GM12878 (cell line): ENCODE measurements around the gene EEF1AKMT2. TPM values are rescaled to one million over a fixed set of nuclear protein-coding genes. Genes with fewer than 3 reads are reported as not detected.
A peak's percentile ranks its signal among the peaks of the same experiment; 100 is the strongest.

Experiments used
- ATF3 ChIP-seq: IDR thresholded peaks from 2 replicates; pipeline ENCODE4 v1.6.1; 2011; ENCODE audit warnings: low read depth, mild to moderate bottlenecking, low read length, moderate library complexity, borderline replicate concordance; ENCODE audit errors: extremely low read depth
- CREB1 ChIP-seq: IDR thresholded peaks from 2 replicates; pipeline ENCODE4 v1.6.1; 2012; ENCODE audit warnings: low read depth, mild to moderate bottlenecking, inconsistent platforms
- IRF4 ChIP-seq: IDR thresholded peaks from 2 replicates; pipeline ENCODE4 v1.6.1; 2011; ENCODE audit warnings: low read depth, low read length
- NR2F1 ChIP-seq: fragments of 450-650 bp; conservative IDR thresholded peaks from 2 replicates; pipeline ENCODE4 v1.6.1; 2017; ENCODE audit warnings: mild to moderate bottlenecking
- PAX5 ChIP-seq: IDR thresholded peaks from 2 replicates; pipeline ENCODE4 v1.6.1; 2011; ENCODE audit warnings: low read depth, low read length, borderline replicate concordance
- PRDM15 ChIP-seq: fragments of 450-650 bp; formaldehyde crosslinking; IDR thresholded peaks from 2 replicates; pipeline ENCODE4 v1.4.0; 2020; ENCODE audit warnings: mild to moderate bottlenecking, moderate library complexity
- RB1 ChIP-seq: fragments of 450-650 bp; formaldehyde crosslinking; IDR thresholded peaks from 2 replicates; pipeline ENCODE4 v1.6.1; 2017; ENCODE audit warnings: mild to moderate bottlenecking, borderline replicate concordance
- SMAD5 ChIP-seq: IDR thresholded peaks from 2 replicates; pipeline ENCODE4 v1.6.1; 2016; ENCODE audit warnings: antibody characterized with exemption, low read depth
- SREBF1 ChIP-seq: IDR thresholded peaks from 2 replicates; pipeline ENCODE4 v1.6.1; 2012; ENCODE audit warnings: mild to moderate bottlenecking, low read length
- SRF ChIP-seq, 2 experiments: IDR thresholded peaks; 2 replicates each; pipeline ENCODE4 v1.6.1; 2011; ENCODE audit warnings: low read depth in 2 of 2, low read length in 2 of 2, mild to moderate bottlenecking in 1 of 2, moderate library complexity in 1 of 2
- ZBTB33 ChIP-seq: fragments of 450-650 bp; IDR thresholded peaks from 2 replicates; pipeline ENCODE4 v1.6.1; 2017; ENCODE audit warnings: mild to moderate bottlenecking
- ZBTB4 ChIP-seq: fragments of 450-650 bp; formaldehyde crosslinking; IDR thresholded peaks from 2 replicates; pipeline ENCODE4 v1.4.0; 2022; ENCODE audit warnings: mild to moderate bottlenecking, moderate library complexity
- ZNF274 ChIP-seq: IDR thresholded peaks from one replicate; pipeline ENCODE4 v1.8.0; 2011; ENCODE audit not compliant: insufficient read length, insufficient read depth
- ZNF592 ChIP-seq: fragments of 450-650 bp; IDR thresholded peaks from 2 replicates; pipeline ENCODE4 v1.6.1; 2017; ENCODE audit warnings: mild to moderate bottlenecking, moderate library complexity
- polyA plus RNA-seq, 11 experiments: library from polyadenylated mRNA; depleted of rRNA in 4 of 11; unstranded in 6 of 11; stranded (reverse) in 5 of 11; fragments of >200 nt; fragmentation: Nextera tagmentation in 4 of 11; fragmentation: Illumina TruSeq in 1 of 11; extraction: Ambion mirVana in 4 of 11; extraction: Trizol in 1 of 11; gene quantifications; 1 replicate in 1 of 11; 2 replicates in 10 of 11; pipeline versions ENCODE4 v1.2.1 to v1.2.3, GENCODE V29; 2011 to 2016; ENCODE audit warnings: inconsistent platforms in 2 of 11, missing spikeins in 2 of 11, low read depth in 1 of 11
- total RNA-seq, 4 experiments: library from RNA; depleted of rRNA in 3 of 4; stranded (reverse); fragments of >200 nt in 3 of 4; fragmentation: Illumina TruSeq in 1 of 4; extraction: Trizol in 1 of 4; gene quantifications; 2 replicates each; pipeline versions ENCODE4 v1.2.1 to v1.2.3, GENCODE V29; 2013 to 2021

The EEF1AKMT2 gene
- total and polyA plus RNA-seq, 10 of the 15 experiments (the other 5 are each of a cell fraction or from before 2014, with no cell fraction given): 9.1 to 29.3 (median 23.6) TPM

- TF ChIP-seq ZBTB4 (no peak), CREB1 (no peak), ZNF274 (no peak), SMAD5 (no peak), SREBF1 (no peak), ZNF592 (no peak), NR2F1 (0 out of 2 replicates have a peak, but pooled peaks have one; percentile 24), PAX5 (no peak), PRDM15 (no peak), ZBTB33 (peak; percentile 70), SRF (IDR thresholded peaks at IDR 0.05; ENCODE audit: low read depth in 2 of 2, low read length in 2 of 2) (no peak), RB1 (no peak), IRF4 (no peak), ATF3 (no peak)
Observed at GRCh38 chr10:124724279-124725027, 67.2 kb downstream of the EEF1AKMT2 start (continued).
